Occipital lobe (tissue), 2 donors: ENCODE data around the gene TBC1D1. TPM values are rescaled to one million over a fixed set of nuclear protein-coding genes. Genes with fewer than 3 reads are reported as not detected.

Experiments used
- DNase-seq: peaks from one replicate; lab custom pipeline; 2025; lab: John Stamatoyannopoulos, UW
- total RNA-seq: library from RNA; depleted of rRNA; stranded (reverse); fragments of >200 nt; gene quantifications from one replicate; pipeline ENCODE4 v1.2.3, GENCODE V29; 2014

Gene TBC1D1
- total RNA-seq, 1 donor from 2014 or later: 57.2 TPM

DNA sequence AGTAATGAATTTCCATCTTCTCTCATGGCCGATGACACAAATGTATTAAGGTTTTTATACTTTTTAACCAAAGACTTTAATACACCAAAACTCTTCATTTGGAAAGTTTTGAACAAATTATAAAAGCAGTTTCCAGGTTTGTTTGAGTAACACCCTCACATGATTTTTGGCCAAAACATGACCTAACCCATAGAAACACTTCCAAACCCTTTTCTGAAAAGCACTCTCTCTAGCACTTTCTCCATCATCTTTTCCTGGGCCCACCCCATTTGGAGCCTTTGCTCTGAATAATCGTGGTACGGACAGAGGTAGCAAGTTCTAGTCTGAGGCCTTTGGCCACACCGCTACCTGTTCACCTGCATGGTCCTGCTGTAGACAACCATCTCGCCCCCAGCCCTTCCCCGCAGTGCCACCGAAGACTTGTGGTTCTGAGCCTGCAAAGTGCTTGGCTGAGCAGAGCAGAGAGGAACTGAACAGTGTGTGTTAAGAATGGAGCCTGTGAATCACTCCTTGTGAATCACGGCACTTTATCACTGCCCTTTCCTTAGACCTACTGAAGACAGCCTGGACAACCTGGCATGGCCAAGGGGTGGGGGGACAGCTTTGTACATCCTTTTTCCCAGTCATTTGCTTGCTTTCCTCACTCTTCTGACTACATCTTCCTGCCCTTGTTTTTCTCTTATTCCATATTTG is 251.1 kb downstream of the TBC1D1 start:
- DNase-seq: no peak

GRCh38 chr4:38144031-38144430 is 253.1 kb downstream of the TBC1D1 start:
- no peak for DNase-seq

GRCh38 chr4:38145033-38145678 is 254.3 kb downstream of the TBC1D1 start:
- DNase-seq: no peak

GRCh38 chr4:38145741-38146140 is 254.9 kb downstream of the TBC1D1 start:
- DNase-seq: no peak

- no peak for DNase-seq
These were observed 255.5 kb downstream of the TBC1D1 start for GRCh38 chr4:38146383-38146782.

- no peak for DNase-seq
These were observed 258.6 kb downstream of the TBC1D1 start for GRCh38 chr4:38149472-38149996.

DNA sequence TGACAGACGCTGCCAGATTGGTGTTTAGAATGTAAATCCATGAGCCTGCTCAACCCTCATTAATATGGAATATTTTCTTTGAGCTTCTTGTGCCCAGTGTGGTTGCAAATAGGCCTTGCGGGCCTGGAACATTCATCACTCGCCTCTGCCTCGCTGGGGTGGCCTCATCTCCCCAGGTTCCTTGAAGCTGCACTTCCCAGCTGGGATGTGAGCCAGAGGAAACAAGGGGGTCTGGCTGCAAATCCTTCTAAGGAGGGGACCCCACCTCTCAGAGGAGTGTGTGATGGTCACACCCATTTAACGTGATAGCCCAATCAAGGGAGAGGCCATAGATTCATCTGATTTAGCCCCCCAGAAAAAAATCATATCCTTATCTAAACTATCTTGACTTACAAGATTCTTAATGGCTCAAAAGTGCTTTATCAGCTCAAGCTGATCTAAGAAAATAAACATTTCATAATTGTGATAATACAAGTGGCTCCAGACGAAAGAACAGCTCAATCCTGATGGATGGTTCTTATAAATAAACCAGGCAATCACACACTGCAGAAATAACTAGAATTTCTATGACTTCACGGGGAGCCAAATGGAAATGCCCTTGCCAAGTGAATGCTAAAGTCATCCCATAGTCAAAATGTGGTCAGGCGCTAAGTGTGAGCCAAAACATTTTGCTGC is 259.2 kb downstream of the TBC1D1 start:
- DNase-seq: no peak

DNA sequence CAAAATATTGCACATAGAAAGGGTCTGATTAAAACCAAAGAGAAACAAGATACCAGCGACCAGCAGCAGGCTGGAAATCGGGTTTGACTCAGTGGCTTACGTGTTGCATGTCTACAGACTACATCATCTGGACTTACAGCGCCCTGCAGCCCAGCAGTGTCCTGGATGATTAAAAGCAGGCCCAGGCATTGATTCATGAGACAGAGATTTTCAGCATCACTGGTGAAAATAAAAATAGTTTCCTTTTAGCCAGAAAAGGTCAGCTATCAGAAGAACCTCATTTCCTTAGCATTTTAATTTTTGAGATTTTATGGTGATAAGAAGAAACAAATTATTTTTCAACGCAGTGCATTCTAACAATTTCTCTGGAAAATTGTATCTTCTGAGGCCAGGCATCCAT is 259.9 kb downstream of the TBC1D1 start:
- DNase-seq: no peak

DNA sequence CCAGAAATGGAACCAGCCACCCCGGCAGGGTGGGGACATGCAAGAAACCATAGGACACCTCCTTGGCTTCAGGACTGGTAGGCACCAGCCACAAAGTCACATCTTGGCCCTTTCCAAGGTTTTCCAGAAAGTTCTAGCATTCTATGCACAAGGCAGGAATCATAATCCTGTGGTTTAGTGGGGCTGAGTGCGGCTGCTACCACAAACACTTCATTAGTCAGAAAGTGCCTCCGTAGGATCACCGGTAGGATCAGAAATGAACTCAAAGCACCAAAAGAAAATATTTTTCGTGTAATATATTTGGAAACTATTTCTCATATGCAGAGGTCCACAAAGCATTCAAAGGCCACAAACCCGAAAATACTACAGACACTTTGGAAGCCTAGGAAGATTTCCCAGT is 261.0 kb downstream of the TBC1D1 start:
- DNase-seq: no peak

DNA sequence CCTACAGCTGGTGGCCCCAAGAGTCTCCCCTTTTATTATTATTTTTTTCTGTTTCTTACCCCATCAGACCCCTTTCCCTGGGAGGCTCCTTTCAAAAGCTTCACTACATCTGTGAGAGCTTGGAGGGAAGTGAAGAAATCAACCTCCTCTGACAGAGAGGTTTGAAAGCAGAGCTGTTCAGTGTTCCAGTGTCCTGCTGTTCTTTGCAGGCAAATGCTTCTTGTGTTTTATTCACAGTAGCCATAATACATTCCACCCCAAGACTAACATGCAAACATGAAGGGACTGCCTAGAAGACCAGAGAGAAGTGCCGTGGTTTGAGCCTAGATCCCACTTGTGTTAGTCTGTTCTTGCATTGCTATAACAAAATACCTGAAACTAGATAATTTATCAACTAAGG is 261.4 kb downstream of the TBC1D1 start:
- no peak for DNase-seq

- no peak for DNase-seq
These were observed 262.0 kb downstream of the TBC1D1 start for GRCh38 chr4:38152721-38153386.

- no peak for DNase-seq
These were observed 262.5 kb downstream of the TBC1D1 start for GRCh38 chr4:38153387-38153760.

DNA sequence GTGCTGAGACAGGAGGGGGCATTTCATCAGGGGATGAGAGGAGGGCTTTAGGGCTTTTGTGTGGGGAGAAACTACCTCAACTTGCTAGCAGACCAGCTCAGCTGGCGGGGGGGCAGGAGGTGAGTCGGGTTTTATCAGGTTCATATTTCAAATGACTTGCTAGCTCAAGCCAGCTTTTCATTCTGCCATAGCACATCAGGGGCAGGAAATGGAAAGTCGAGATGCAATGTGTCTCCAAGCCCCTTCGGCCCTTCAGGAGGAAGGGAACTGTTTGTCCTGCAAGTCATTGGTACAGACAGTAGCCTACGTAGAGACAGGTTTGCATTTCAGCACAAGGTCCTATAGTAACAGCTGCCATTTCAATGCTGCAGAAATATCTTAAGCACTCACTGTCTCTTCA is 263.4 kb downstream of the TBC1D1 start:
- no peak for DNase-seq

DNA sequence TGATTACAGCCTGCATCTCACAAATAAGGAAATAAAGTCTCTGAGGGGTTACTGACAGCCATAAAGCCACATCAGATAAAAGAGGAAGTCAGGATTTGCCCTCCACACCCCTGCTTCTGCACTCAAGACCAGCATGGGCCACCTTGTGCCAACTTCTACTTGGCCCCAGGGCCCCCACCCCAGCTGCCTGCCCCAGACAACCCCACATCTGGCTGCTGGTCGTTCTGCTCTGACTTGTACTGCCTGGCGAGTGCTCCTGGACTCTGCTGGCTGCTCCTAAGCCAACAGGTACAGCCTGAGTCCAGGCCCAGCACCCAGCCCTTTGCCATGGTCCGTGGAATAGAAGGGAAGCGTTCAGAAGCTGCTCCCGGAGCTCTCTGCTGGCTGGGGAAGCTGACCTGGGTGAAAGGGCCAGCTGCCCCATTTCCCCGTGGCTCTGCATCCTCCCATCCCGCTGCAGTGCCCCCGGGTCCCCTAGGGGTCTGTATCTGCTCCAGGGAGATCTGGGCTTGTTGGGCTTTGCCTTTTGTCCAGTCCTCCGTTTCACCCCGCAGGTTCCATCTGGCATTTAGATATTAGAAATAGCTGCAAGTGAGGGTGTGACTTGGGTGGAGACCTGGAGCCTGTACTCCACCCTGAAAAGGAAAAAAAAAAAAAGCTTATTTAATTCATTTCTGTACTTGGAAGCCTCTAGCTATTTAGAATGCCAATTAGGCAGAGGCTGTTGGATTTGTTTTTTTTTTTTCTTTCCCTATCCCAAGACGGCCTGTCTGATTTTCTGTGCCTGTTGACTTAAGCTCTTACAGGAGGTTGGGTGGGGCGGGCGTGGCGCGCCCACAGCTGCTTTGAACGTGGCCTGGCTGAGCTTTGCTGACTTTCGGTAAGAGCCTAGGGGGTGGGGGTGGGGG is 264.1 kb downstream of the TBC1D1 start:
- DNase-seq: no peak

DNA sequence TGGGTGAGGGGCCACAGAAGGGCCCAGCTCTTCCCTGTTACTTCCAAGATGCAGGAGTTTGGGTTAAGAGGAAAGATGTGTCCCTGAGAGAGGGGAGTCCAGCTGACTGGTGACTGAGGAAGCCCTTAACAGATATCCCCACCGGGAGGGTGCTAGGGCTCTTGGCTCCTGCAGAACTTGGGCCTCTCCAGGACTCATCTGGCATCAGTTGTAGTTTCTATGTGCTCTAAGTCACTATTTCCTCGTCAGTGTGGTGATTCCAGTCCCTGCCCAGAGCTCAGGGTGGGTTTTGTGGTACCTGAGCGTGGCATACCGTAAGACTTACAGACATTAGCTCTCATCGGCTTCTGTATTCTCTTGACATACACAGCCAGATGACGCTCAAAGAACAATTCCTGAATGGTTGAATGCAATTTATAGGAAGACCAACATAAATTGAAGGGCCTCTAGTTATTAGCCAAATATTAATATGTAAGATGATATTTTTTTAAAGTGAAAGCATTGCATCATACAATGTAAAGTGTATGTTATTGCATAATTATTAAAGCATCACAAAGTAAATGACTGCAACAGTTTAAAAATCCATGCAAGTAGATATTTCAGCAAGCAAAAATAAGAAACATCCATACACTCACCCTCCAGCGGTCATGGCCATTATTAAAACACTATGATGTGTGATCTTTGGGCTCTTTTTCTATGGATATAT is 264.9 kb downstream of the TBC1D1 start:
- no peak for DNase-seq

DNA sequence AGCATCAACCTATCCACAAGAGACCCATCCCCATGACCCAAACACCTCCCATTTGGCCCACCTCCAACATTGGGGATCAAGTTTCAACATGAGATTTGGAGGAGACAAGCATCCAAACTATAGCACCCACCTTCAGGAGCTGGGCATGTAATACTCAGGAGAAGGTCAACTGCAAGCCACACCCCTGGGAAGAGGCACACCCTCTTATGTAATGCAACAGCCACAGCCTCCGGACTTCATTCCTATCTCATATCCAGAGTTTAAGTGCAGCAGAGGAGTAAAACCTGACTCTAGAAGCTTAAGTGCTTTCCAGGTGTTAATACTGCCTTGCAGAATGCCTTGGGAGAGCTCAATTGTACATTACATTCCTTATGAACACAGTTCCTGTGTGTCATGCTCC is 266.7 kb downstream of the TBC1D1 start:
- no peak for DNase-seq

DNA sequence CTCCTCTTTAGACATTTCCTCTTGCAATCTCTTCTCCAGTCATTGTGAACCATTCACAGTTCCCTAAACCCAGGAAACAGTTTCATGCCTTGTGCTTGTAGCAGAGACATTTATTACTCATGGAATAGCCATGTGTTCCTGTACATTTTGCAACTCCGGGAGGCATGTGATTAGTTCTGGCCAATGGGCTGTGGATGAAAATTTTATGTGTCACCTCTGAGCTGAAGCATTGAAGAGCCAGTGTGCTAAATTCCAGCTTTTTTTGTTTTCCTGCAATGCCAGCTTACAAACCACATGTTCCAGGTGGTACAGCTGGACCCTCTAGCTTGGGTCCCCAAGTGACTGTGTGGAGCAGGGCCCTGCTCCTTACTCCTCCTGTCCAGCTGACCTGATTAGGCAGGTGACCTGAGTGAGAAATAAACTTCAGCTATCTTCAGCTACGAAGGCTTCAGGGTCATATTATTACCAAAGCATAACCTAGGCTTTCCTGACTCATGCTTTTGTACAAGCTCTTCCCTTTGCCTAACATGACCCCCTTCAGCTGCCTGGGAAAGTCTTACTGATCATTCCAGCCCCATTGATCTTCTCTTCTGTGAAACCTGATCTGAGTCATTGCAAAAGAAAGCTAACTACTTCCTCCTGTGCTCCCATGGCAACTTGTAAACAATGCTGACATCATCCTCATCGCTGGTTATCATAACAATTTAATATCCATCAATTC is 269.8 kb downstream of the TBC1D1 start:
- no peak for DNase-seq

GRCh38 chr4:38161208-38162113 is 270.6 kb downstream of the TBC1D1 start:
- no peak for DNase-seq
